NCI-H187 (cell line): Measurements from ENCODE around the gene CD34.

Experiments
- DNase-seq, 2 experiments: peaks; one replicate each; lab custom pipeline; 2025; lab: John Stamatoyannopoulos, UW

Gene CD34

GRCh38 chr1:207832796-207833195 is 78.1 kb downstream of the CD34 start:
- no peak for DNase-seq

GRCh38 chr1:207831517-207832327 is 79.2 kb downstream of the CD34 start:
- no peak for DNase-seq
